Measurements from ENCODE around the gene SIPA1L3.

DNA sequence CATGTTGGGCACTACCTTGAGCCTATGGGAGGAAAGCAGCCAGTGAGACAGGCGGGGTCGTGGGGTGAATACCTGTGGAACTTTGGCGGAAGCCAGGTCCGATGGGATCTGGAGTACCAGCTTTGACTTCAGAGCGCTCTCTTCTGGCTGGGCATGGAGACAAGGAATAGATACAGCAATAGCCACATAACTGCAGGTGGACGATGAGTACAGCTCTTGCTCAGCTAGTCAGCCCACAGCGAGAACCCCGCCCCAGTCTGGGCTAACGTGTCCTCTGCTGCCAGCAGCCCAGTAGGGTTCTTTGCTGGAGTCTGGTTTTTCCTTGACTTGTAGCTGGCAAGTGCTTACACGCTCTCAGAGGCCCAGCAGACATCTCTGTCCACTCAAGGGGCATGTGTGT is 83.4 kb downstream of the SIPA1L3 start:
- TF ChIP-seq, protein P1, sequence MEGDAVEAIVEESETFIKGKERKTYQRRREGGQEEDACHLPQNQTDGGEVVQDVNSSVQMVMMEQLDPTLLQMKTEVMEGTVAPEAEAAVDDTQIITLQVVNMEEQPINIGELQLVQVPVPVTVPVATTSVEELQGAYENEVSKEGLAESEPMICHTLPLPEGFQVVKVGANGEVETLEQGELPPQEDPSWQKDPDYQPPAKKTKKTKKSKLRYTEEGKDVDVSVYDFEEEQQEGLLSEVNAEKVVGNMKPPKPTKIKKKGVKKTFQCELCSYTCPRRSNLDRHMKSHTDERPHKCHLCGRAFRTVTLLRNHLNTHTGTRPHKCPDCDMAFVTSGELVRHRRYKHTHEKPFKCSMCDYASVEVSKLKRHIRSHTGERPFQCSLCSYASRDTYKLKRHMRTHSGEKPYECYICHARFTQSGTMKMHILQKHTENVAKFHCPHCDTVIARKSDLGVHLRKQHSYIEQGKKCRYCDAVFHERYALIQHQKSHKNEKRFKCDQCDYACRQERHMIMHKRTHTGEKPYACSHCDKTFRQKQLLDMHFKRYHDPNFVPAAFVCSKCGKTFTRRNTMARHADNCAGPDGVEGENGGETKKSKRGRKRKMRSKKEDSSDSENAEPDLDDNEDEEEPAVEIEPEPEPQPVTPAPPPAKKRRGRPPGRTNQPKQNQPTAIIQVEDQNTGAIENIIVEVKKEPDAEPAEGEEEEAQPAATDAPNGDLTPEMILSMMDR (IDR thresholded peaks at IDR 0.05), result no peak
- TF ChIP-seq POLR2AphosphoS5 (IDR thresholded peaks at IDR 0.05; ENCODE audit: low read depth, low read length), result no peak
- TF ChIP-seq, protein P2, sequence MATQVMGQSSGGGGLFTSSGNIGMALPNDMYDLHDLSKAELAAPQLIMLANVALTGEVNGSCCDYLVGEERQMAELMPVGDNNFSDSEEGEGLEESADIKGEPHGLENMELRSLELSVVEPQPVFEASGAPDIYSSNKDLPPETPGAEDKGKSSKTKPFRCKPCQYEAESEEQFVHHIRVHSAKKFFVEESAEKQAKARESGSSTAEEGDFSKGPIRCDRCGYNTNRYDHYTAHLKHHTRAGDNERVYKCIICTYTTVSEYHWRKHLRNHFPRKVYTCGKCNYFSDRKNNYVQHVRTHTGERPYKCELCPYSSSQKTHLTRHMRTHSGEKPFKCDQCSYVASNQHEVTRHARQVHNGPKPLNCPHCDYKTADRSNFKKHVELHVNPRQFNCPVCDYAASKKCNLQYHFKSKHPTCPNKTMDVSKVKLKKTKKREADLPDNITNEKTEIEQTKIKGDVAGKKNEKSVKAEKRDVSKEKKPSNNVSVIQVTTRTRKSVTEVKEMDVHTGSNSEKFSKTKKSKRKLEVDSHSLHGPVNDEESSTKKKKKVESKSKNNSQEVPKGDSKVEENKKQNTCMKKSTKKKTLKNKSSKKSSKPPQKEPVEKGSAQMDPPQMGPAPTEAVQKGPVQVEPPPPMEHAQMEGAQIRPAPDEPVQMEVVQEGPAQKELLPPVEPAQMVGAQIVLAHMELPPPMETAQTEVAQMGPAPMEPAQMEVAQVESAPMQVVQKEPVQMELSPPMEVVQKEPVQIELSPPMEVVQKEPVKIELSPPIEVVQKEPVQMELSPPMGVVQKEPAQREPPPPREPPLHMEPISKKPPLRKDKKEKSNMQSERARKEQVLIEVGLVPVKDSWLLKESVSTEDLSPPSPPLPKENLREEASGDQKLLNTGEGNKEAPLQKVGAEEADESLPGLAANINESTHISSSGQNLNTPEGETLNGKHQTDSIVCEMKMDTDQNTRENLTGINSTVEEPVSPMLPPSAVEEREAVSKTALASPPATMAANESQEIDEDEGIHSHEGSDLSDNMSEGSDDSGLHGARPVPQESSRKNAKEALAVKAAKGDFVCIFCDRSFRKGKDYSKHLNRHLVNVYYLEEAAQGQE (IDR thresholded peaks at IDR 0.05; ENCODE audit: insufficient read depth in 1 of 2, low read depth in 2 of 2, low read length in 1 of 2), result no peak

Measured in Panc1 (cell line).